ENCODE results near the gene SND1.

The SND1 gene

DNA sequence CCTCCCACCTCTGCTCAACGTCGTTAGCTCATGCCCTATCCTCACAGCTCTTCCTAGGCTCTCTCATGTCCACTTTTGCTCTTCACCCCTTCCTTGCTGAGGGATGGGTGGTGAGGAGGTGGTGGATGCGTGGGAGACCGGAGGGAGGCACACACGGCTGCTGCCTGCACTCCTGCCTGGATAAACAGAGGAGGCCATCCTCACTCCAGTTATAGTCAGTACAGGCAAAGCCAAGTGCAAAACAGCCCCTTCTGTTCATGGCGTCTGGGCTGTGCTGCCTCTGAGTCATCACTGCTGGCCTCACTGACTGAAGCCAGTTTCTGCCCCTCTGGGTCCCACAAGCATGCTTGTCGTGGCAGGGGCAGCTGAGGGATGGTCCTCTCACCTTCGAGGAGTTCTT is 411.1 kb downstream of the SND1 start:
- DNase-seq, result no peak

DNA sequence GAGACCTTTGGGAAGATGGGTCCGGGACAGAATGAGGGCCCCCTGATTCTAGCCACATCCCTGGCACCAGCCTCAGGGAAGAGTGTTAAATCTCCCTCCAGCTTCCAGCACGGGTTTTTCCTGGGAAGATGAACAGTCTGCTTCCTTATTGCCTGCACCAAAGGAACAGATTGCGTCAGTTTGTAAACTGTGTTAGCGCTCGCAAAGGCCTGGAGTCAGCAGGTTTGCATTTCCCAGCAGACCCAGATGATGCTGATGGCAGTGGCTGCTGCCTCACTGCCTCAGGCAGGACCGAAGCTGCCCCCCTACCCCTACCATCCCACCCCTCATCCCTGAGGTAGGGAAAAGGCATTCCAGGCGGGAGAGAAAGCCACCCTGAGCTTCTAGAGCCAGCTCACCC is 413.9 kb downstream of the SND1 start:
- no peak for DNase-seq

DNA sequence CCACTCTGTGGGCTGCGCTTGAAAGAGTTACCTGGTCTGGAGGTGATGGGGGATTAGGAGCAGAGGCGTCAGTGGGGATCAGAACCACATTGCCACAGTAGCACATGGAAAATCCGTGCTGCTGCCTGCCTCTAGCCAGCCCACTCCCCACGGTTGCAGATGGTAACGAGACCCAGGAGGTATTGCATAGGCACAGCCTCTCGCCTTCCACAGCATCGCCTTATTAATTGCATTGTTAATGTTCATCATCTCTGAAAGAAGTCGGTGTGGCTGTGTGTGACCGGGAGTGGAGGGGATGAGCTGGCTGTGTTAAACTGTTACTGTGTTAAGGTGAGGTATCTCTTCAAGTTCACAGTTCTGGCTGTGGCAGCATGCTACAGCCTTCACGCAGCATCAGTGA is 414.4 kb downstream of the SND1 start:
- no peak for DNase-seq

DNA sequence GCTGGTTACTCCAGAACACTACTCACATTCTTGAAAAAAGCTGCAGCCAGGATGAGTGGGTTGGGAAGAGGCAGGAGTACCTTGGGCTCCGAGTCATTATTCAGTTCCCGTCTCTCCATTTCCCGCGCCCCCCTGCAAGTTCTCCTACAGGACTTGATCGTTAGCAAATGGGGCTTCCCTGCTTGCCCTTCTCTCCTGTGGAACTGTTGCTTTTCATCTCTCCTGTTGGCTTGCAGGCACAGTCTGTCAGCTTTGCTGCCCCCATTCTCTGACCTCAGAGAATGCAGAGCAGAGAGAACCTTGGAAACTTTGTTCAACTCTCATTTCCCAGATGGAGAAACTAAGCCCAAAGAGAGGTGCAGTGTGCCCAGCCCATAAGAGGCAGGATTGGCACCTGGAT is 414.9 kb downstream of the SND1 start:
- DNase-seq, result no peak

DNA sequence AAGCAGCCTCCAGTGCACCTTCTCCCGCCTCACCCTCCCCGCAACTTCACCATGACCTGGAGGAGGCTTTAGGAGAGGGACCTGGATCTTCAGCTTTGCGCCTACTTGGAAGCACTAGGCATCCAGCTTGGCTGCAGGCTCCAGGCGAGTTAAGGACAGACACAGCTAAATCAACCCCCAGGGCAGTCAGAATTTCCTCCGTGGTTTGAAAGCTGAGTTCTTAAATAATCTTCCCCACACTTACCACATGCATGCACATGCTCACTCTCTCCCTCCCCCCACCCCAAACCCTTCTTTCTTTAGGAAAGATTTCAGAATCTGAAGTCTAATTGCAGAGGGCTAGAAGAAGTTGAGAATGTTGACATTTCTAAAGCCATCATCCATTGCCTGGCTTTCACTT is 416.0 kb downstream of the SND1 start:
- no peak for DNase-seq

DNA sequence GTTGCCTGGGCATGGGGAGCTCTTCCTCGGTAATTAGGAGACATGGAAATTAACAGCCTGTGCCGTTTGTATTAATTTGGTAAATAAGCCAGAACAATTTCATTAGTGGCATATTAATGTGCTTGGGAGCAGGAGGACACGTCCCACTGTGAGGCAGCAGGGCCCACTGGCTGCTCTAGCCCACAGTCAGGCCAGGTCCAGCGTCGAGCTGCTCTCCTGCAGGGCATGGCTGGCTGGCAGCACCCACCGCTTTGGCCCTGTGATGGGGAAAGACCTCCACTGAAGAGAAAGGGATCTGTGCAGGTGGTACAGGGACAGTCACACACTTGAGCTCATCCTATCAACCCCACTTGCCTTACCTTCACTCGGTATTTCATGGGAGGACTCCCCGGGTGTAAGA is 416.8 kb downstream of the SND1 start:
- no peak for DNase-seq

DNA sequence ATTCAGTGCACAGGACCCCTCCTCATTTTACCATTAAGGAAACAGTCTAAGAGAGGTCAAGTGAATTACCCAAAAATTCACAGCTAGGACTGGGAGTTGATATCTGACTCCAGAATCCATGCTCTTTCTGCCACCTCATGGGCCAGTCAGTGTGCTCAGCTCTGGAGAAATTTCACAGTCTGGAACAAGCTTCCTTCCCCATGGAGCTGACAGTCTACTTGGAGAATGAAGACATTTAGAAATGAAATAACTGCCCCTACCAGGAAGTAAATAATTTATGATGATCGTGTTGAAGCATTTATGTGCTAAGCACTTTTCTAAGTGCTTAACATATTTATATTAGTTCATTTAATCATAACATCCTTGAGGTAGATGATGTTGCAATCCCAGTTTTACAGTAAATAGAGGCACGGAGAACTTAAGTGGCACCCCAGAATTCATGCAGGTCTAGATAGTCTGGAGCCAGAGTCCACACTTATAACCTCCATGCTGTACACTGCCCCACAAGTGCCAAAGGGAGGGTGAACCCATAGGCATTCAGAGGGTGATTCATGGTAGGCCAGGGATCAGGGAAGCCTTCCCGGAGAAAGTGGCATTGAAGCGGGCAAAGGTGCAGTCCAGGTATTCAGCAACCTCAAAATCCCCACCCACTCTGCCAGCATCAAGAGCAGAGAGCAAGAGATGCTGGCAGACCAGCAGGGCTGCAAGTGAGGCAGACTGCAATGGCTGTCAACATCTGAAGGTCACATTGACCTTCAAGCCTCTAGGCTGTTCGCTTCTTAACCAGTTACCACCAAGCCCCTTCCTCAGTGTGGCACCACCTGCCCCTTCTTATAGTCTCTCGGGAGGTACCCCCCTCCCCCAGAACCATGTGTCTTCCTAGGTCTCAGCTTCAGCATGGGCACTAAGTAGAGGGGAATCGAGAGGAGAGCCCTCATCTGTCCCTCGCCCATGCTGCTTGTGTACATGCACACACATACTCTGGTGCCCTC is 417.7 kb downstream of the SND1 start:
- DNase-seq, result no peak

DNA sequence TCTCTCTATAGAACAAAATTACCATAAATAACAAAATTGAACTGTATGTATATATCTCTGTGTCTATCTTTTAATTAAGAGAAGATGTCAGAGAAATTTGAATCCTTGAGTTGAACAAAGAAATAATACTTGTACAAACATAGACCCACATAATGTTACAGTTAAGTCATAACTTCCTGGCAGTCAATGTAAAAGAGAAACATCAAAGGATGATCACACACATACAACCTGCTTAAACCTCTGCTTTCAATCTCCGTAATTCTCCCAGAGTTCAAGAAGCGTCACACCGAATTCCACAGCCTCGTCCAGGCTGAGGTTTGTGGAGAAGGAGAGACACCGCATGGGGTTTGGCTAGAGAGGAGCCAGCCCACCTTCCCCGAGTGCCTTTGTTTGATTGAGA is 419.4 kb downstream of the SND1 start:
- no peak for DNase-seq

DNA sequence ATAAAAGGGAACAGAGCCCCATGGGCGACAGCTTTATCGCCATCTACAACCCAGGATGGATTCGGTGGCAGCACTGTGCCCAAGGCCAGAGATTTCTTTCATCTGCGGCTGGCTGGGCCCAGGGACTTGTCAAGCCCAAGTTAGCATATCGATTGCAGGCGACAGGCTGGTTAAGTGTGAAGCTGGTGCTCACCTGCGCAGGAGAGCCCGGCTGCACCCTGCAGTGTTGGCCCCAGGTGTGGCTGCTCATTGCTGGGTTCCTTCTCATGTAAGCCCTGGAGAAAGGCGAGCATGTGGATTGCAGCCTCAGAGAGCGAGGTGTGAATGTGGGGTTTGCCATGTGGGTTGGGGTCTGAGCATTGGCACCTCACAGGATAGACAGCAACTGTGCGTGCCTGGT is 419.8 kb downstream of the SND1 start:
- DNase-seq, result no peak

DNA sequence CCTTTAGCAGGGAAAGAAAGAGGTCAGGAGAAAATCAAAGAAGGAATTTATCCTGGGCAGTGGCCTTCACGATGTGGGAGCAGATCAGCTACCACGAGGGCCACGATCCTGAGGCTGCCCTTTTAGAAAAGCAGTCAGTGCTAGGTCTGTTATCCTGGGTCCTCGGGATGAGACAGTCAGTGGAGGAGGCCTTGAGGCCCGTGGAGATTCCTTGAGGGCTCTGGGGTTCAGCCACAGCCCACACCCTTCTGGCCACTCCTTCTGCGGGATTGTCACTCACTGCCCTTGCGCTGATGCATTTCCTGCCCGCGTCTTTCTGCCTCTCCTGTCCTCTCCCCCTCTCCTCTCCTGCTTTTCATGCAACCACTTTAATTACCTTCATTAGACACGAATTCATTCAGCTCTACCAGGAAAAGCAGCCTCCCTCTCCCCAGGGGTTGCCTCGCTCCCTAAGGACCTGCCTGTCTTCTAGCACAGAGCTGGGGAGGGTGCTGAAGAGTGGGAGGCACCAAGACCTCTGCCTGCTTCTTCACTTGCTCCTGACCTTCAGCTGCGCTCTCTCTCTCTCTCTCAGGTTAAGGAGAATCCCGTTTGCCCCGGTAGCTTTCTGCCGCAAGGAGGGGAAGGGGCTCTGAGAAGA is 421.8 kb downstream of the SND1 start:
- DNase-seq, result no peak

DNA sequence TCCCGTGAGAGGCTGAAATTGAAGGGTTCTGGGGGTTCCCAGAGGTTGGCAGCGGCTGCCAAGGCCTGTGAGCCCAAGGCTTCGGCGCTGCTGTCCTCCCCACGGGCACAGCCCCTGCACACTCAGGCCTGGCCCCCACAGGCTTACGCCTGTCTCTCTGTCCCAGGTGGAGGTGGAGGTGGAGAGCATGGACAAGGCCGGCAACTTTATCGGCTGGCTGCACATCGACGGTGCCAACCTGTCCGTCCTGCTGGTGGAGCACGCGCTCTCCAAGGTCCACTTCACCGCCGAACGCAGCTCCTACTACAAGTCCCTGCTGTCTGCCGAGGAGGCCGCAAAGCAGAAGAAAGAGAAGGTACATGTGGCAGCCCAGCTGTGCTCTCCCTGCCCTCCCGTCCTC is 422.3 kb downstream of the SND1 start:
- no peak for DNase-seq

DNA sequence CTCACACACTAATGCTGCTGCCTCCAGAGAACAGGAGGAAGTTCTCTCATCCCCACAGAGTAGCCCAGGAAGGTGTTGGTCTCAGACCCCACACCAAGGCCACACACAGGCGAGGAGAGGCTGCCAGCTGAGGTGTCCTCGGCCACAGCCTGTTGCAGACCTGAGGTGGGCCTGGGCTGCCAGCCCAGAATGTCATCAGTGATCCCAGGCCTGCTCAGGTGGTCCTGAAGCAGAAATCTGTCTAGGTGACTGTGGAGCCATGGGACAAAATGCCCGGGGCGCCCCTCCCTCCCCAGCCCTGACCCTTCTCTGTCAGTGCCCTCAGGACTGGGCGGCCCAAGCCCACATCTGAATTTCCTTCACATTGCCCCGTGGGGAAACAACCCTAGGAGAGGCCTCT is 422.7 kb downstream of the SND1 start:
- no peak for DNase-seq

DNA sequence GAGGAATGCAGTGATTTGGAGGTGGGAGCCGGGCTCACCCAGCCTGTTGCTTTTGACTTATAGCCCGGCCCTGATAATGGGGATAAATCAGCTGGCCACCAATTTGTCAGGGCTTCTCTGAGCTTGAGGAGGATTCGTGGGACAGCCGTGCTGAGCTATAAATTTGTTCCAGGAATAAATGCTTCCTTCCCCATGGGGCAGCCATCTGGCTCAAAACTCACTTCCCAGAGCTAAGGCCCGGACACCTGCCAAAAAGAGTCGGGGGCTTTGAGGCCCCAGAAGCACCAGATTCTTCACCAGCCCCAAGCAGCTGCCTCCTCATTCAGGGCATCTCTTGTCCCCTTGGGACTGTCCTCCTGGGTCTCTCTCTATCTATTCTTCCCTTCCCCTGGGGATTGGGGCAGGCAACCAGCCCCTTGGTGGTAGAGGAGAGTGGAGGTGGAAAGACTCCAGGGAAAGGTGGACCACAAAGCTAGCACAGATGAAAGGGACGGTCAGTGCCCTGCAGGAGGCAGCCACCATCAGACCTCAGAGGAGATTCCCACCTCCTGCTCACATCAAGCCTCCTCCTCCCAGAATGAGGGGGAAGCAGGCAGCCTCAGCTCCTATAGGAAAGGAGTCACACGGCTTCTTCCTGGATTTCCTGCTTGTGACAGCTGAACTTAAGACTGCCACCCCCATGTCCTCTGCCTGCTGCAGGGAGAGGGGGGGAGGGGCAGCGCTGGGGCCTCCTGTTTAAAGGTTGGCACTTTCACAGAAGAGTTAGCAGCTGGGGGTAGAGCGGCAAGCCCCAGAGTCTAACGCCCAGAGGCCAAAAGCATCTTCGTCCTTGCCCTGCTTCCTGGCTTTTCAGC is 423.5 kb downstream of the SND1 start:
- no peak for DNase-seq

DNA sequence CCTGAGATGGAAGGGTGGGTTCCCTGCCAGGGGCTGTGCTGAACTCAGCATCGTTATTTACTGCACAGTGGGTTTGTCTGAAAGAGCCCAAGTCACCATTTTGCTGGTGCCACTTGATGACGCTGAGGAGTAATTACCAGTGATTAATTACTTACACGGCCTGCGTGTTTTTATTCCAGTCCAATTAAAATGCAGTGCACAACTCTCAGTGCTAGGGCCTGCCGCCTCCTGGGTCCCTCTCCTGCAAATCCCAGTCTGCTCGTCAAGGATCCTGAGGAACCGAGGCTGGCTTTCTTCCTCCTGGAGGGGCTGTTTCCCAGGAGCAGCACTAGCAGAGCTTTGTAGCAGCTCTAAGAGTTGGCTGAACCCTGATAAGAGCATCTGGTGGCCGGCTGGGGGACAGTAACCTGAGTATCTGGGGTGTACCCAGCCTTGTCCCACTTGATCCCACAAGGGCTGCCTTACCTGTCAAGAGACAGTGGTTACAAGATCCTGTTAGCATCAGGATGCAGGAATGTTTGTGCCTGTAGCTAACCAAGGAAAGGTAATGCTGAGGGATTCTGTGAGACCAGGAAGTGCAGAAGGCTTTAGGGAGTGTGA is 424.3 kb downstream of the SND1 start:
- DNase-seq, result no peak

DNA sequence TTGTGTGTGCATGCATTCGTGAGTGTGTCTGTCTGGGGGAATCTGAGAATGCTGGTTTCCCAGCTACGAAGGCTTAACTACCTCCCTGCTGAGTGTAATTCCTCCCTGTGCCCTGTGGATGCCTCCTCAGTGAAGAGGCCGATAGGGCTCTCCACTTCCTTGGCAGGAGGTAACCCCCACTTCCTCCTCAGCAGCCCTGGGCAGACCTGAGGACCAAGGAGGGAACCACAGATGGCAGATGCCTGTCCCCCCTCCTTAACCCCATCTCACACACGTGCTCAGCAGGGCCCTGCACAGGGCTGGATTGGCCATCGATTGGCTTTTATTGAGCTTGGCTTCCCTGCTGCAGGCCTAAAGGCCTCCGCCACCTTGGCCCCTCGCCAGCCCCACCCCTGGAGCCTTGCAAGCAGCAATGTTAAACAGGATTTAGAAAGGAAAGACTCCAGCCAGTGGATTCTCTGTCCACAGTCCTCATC is 424.8 kb downstream of the SND1 start:
- no peak for DNase-seq

DNA sequence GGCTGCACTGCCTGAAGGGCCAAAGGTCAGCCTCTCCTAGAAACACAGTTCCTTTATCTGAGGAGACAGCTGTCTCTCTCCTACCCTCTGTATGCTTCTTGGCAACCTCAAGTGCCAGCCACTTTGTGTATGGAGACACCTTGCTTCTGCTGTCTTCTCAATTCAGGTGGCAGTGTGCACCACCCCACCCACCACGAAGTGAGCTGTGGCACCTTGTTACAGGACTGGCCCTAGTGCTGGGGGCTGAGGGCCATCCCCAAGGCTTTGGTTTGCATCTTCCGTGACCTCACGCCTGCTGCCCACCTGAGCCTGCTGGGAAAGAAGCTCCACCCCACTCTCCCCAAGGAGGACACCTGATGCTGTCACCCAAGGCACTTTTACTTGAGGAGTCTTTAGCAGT is 426.3 kb downstream of the SND1 start:
- DNase-seq, result no peak

DNA sequence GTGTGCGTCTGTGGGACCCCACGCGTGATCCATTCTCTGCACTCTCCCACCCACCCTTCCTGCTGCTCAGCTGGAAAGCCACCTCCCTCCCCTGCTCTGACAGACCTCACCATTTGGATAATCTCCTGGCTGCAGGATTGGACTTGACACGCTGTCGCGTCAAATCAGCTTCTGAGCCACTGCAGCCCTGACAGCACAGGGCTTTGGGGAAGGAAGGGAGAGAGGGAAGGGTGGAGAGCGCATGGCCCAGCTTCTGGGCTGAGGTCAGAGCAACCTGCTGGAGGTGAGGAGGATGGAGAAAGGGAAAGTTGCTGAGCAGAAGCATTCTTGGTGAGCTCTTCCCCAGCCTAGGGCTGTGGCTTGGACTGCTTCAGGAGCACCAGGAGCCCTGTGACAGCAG is 428.2 kb downstream of the SND1 start:
- no peak for DNase-seq

DNA sequence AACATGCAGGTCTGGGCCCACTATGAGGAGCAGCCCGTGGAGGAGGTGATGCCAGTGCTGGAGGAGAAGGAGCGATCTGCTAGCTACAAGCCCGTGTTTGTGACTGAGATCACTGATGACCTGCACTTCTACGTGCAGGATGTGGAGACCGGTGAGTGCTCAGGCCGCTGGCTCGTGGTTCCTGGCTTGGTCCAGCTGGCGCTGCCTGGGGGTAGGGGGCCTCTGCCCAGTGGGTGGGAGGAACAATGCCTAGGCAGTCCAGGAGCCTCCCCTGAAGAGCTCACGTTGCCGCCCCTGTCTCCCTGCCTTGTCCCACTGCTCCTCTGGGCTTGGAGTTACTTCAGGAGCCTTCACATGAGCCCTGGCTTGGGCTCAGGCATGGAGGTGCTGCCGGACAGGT is 429.4 kb downstream of the SND1 start:
- DNase-seq, result no peak

DNA sequence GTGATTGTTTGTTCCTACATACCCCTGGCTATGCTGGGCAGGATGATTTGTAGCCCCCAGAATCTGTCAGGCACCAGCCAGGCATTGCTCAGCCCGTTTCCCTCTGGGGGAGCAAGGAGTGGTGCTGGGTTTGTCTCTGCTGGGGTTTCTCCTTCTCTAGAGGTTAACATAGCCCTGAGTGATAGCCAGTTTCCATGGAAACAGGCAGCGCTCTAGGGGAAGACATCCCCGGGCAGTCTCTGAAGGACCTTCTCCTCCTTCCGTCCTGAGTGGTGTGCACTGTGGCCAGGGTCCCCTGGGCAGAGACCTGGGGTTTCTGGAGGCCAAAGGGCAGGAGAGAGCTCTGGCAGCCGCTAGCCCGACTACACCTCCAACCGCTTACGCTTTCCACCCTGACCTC is 429.8 kb downstream of the SND1 start:
- no peak for DNase-seq

DNA sequence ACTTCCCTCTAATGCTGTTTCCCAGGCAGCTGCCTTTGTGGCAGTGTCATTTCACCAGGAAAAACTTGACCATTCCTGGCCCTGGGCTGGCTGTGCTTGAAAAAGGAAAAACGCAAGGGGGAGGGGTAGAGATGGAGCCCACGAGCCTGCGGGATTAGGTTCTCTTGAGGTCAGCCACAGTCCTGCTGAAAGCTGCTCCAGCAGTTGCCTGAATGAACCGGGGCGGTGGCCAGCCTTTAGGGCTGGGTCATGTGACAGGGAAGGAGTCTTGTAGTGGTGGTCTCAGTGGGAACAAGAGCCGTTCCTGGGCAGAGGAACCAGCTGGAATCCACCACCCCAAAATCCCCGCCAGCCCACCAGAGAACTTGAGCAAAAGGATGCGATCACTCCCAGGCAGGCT is 430.4 kb downstream of the SND1 start:
- DNase-seq, result no peak

DNA sequence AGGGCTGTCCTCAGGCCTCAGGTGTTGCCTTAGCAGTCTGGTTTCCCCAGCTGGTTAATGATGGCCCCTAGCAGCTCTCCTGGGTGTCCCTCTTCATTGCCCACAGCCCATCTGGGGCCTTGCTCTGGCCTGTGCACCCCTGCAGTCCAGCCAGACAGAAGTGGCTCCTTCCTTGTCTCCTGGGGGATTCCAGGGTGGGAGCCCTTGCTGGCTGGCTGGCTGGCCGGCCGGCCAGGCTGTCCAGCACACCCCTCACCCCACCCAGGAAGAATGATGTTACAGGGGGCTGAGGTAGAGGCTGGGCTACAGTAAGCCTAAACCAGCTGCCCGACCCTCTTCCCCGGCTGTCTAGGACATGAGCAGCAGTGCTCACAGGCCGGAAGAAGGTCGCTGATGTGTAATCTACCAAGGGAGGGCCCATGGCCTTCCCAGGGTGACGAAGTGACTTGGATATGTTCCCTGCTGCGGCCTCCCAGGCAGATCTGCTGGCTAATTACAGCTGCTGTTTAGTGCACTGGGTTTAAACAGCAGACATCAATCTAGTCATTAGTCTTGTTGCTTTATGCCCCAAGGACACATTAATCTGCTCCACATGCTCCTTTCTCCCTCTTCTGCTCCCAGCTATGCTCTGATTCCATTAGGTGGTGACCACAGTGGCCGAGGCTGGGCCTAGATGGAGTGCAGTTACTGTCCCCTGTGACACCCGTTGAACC is 433.1 kb downstream of the SND1 start:
- DNase-seq, result no peak

DNA sequence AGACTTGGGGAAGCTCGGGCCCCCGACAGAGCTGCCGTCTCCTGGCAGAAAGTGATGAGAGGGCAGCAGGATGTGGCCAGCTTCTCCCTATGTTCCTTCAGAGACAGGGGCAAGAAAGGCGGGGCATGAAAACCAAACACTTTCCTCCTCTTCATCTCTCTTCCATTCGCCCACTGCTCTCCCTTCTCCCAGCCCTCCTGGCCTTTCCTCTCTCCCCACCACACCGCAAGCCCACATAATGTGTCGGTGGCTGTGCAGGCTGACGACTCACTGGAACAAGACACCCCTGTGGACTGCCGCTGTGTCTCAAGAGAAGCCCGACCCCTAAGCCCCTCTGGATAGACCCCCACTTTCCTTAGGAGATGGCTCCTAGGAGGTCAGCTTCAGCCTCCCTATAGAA is 438.5 kb downstream of the SND1 start:
- no peak for DNase-seq

Data from activated CD8-positive, alpha-beta memory T cell treated with anti-CD3 and anti-CD28 coated beads, Interleukin-2, amount 50 U/mL, for 48 hours (primary cell).